GM12878 (cell line): ENCODE data around the gene KMT2B. TPM values are rescaled to one million over a fixed set of nuclear protein-coding genes. Genes with fewer than 3 reads are reported as not detected.

Experiments
- ATF7 ChIP-seq: fragments of 450-650 bp; IDR thresholded peaks from 2 replicates; pipeline ENCODE4 v1.6.1; 2016; ENCODE audit warnings: low read depth, mild to moderate bottlenecking
- CHD4 ChIP-seq: fragments of 200-600 bp; sonication (generic); IDR thresholded peaks from 2 replicates; pipeline ENCODE4 v1.6.1; 2016; ENCODE audit warnings: mild to moderate bottlenecking
- CREB1 ChIP-seq: IDR thresholded peaks from 2 replicates; pipeline ENCODE4 v1.6.1; 2012; ENCODE audit warnings: low read depth, mild to moderate bottlenecking, inconsistent platforms
- CUX1 ChIP-seq: IDR thresholded peaks from 2 replicates; pipeline ENCODE4 v1.6.1; 2012; ENCODE audit warnings: improper control_type of control experiment, low read depth, low read length; ENCODE audit not compliant: insufficient replicate concordance
- DPF2 ChIP-seq: fragments of 450-650 bp; IDR thresholded peaks from 2 replicates; pipeline ENCODE4 v1.6.1; 2017; ENCODE audit warnings: mild to moderate bottlenecking
- E2F8 ChIP-seq: fragments of 450-650 bp; IDR thresholded peaks from 2 replicates; pipeline ENCODE4 v1.6.1; 2018; ENCODE audit warnings: mild to moderate bottlenecking, low read depth, moderate library complexity; ENCODE audit not compliant: partially characterized antibody
- FOXM1 ChIP-seq: IDR thresholded peaks from 2 replicates; pipeline ENCODE4 v1.6.1; 2012; ENCODE audit warnings: low read depth, mild to moderate bottlenecking, inconsistent platforms, low read length, moderate library complexity
- GATAD2B ChIP-seq: fragments of 450-650 bp; conservative IDR thresholded peaks from 2 replicates; pipeline ENCODE4 v1.6.1; 2017; ENCODE audit warnings: low read depth, mild to moderate bottlenecking, moderate library complexity
- JUND ChIP-seq: IDR thresholded peaks from 2 replicates; pipeline ENCODE4 v1.6.1; 2012; ENCODE audit warnings: low read depth, mild to moderate bottlenecking, low read length, improper control_type of control experiment, moderate library complexity
- MYC ChIP-seq: IDR thresholded peaks from 2 replicates; pipeline ENCODE4 v1.6.1; 2011; ENCODE audit warnings: mild to moderate bottlenecking, low read length, moderate library complexity, inconsistent platforms; ENCODE audit not compliant: insufficient read depth, insufficient replicate concordance, insufficient read length, severe bottlenecking
- PAX5 ChIP-seq: IDR thresholded peaks from 2 replicates; pipeline ENCODE4 v1.6.1; 2011; ENCODE audit warnings: low read depth, low read length, borderline replicate concordance
- RB1 ChIP-seq: fragments of 450-650 bp; formaldehyde crosslinking; IDR thresholded peaks from 2 replicates; pipeline ENCODE4 v1.6.1; 2017; ENCODE audit warnings: mild to moderate bottlenecking, borderline replicate concordance
- RCOR1 ChIP-seq: conservative IDR thresholded peaks from 2 replicates; pipeline ENCODE4 v1.6.1; 2012; ENCODE audit warnings: low read depth, low read length, improper control_type of control experiment
- SMC3 ChIP-seq: IDR thresholded peaks from 2 replicates; pipeline ENCODE4 v1.6.1; 2011; ENCODE audit warnings: low read length, improper control_type of control experiment, borderline replicate concordance
- SRF ChIP-seq, 2 experiments: IDR thresholded peaks; 2 replicates each; pipeline ENCODE4 v1.6.1; 2011; ENCODE audit warnings: low read depth in 2 of 2, low read length in 2 of 2, mild to moderate bottlenecking in 1 of 2, moderate library complexity in 1 of 2
- YY1 ChIP-seq: IDR thresholded peaks from 2 replicates; pipeline ENCODE4 v1.6.1; 2011; ENCODE audit warnings: low read depth, mild to moderate bottlenecking, low read length
- ZBTB11 ChIP-seq: fragments of 450-650 bp; formaldehyde crosslinking; IDR thresholded peaks from 2 replicates; pipeline ENCODE4 v1.5.0; 2022; ENCODE audit warnings: mild to moderate bottlenecking, missing genetic modification characterization
- ZNF384 ChIP-seq: IDR thresholded peaks from 2 replicates; pipeline ENCODE4 v1.6.1; 2012; ENCODE audit warnings: low read depth, mild to moderate bottlenecking, low read length, improper control_type of control experiment, borderline replicate concordance
- polyA plus RNA-seq, 11 experiments: library from polyadenylated mRNA; depleted of rRNA in 4 of 11; unstranded in 6 of 11; stranded (reverse) in 5 of 11; fragments of >200 nt; fragmentation: Nextera tagmentation in 4 of 11; fragmentation: Illumina TruSeq in 1 of 11; extraction: Ambion mirVana in 4 of 11; extraction: Trizol in 1 of 11; gene quantifications; 1 replicate in 1 of 11; 2 replicates in 10 of 11; pipeline versions ENCODE4 v1.2.1 to v1.2.3, GENCODE V29; 2011 to 2016; ENCODE audit warnings: inconsistent platforms in 2 of 11, missing spikeins in 2 of 11, low read depth in 1 of 11
- total RNA-seq, 4 experiments: library from RNA; depleted of rRNA in 3 of 4; stranded (reverse); fragments of >200 nt in 3 of 4; fragmentation: Illumina TruSeq in 1 of 4; extraction: Trizol in 1 of 4; gene quantifications; 2 replicates each; pipeline versions ENCODE4 v1.2.1 to v1.2.3, GENCODE V29; 2013 to 2021

The KMT2B gene
- total and polyA plus RNA-seq, 10 of the 15 experiments (the other 5 are each of a cell fraction or from before 2014, with no cell fraction given) = 0.71 to 35.6 (median 6.0) TPM

- TF ChIP-seq ZBTB11 (CRISPR knock-in tag) = no peak
- peak; percentile 52; the same call in 1 of the 2 replicates for TF ChIP-seq PAX5
- TF ChIP-seq YY1 = peak; percentile 77
- no peak; the same call in 1 of the 2 replicates for TF ChIP-seq CREB1
- peak; percentile 34; the same call in 1 of the 2 replicates for TF ChIP-seq ATF7
- TF ChIP-seq ZNF384 = no peak
- no peak for TF ChIP-seq SRF (IDR thresholded peaks at IDR 0.05; ENCODE audit: low read depth in 2 of 2, low read length in 2 of 2)
- TF ChIP-seq E2F8 = no peak
- TF ChIP-seq MYC = no peak
- no peak for TF ChIP-seq RCOR1
- peak; percentile 44 for TF ChIP-seq GATAD2B
- no peak for TF ChIP-seq JUND
- TF ChIP-seq DPF2 = peak; percentile 37
- TF ChIP-seq CUX1 = no peak
- TF ChIP-seq FOXM1 = no peak
- TF ChIP-seq SMC3 = no peak
- TF ChIP-seq CHD4 = no peak
- TF ChIP-seq RB1 = peak; percentile 22; the same call in 1 of the 2 replicates
These were observed 22.8 kb downstream of the KMT2B start (continued) for GRCh38 chr19:35740423-35741202.
